ENCODE data around the gene A3GALT2. TPM values are rescaled to one million over a fixed set of nuclear protein-coding genes. Genes with fewer than 3 reads are reported as not detected.

Gene A3GALT2
- total and polyA plus RNA-seq, 2 donors (not counting 1 experiment from before 2014, with no cell fraction given), result not detected

DNA sequence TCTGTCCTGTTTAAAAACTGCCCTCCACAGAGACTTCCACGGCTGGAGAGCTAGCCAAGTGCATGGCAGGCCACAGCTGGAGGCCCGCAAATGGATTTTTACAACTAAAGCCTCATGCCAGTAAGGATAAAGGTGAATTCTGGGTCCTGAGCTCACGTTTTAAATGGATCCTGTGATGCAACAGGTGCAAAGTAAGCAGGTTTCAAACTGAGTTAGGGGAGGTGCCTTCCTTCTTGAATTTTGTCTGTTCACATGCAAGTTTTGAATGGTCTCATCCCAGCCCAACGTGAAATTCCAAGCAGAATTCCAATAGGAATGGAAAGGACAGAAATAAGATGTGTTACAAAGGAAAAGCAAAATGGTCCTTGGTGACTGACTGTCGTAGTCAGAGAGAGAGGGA lies 36.2 kb upstream of the A3GALT2 start:
- Histone ChIP-seq H2AFZ (ENCODE audit: insufficient read depth, low read depth, low read length, poor library complexity, severe bottlenecking) (no peak overlapping the region), H3K9ac (ENCODE audit: low read length) (no peak overlapping the region), H3K27me3 (replicated peaks in 1 of 4; ENCODE audit: control extremely low read depth in 1 of 4, control insufficient read depth in 3 of 4, insufficient read depth in 4 of 4, low read length in 3 of 4) (no peaks in the 10 kb centered on the region), H3K4me2 (replicated peaks; ENCODE audit: low read depth, low read length, poor library complexity, severe bottlenecking) (no peak overlapping the region), H3K4me1 (ENCODE audit: control insufficient read depth in 2 of 2, insufficient read depth in 2 of 2, low read length in 2 of 2) (no peaks in the 10 kb centered on the region), H4K20me1 (ENCODE audit: control insufficient read depth, insufficient read depth, low read length, poor library complexity, severe bottlenecking) (no peaks in the 10 kb centered on the region), H3K9me3 (ENCODE audit: control extremely low read depth in 1 of 3, control insufficient read depth in 2 of 3, insufficient read depth in 1 of 3, low read length in 2 of 3) (no peaks in the 10 kb centered on the region), H3K4me3 (ENCODE audit: control extremely low read depth in 1 of 5, extremely low read depth in 1 of 5, insufficient read depth in 1 of 5, low read depth in 2 of 5, low read length in 4 of 5) (no peak overlapping the region), H3K36me3 (replicated peaks in 1 of 2; ENCODE audit: control extremely low read depth in 1 of 2, control insufficient read depth in 1 of 2, extremely low read depth in 1 of 2, insufficient read depth in 2 of 2, low read length in 1 of 2) (no peaks in the 10 kb centered on the region), H3K27ac (ENCODE audit: low read length in 2 of 2) (no peak overlapping the region), H3K79me2 (ENCODE audit: control insufficient read depth, insufficient read depth, low read length) (no peaks in the 10 kb centered on the region)
- Mint-ChIP-seq H3K27me3 (no peaks in the 10 kb centered on the region), H3K4me1 (peaks cover 4% of the 10 kb centered on the region), H3K27ac (no peak overlapping the region), H3K4me3 (no peak overlapping the region), H3K9me3 (ENCODE audit: insufficient read depth) (no peaks in the 10 kb centered on the region)
- DNase-seq, result no peak
- ATAC-seq (ENCODE audit: low read depth), result no peak
- ChIA-PET CTCF (no interaction called here), POLR2A (no interaction called here)
- 88% methylated on average over 4 of the region's 5 CpGs for WGBS (ENCODE audit: insufficient coverage)
- TF ChIP-seq, protein P1, sequence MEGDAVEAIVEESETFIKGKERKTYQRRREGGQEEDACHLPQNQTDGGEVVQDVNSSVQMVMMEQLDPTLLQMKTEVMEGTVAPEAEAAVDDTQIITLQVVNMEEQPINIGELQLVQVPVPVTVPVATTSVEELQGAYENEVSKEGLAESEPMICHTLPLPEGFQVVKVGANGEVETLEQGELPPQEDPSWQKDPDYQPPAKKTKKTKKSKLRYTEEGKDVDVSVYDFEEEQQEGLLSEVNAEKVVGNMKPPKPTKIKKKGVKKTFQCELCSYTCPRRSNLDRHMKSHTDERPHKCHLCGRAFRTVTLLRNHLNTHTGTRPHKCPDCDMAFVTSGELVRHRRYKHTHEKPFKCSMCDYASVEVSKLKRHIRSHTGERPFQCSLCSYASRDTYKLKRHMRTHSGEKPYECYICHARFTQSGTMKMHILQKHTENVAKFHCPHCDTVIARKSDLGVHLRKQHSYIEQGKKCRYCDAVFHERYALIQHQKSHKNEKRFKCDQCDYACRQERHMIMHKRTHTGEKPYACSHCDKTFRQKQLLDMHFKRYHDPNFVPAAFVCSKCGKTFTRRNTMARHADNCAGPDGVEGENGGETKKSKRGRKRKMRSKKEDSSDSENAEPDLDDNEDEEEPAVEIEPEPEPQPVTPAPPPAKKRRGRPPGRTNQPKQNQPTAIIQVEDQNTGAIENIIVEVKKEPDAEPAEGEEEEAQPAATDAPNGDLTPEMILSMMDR (IDR thresholded peaks at IDR 0.05), result no peak
- no peak for TF ChIP-seq EZH2 (IDR thresholded peaks at IDR 0.05; ENCODE audit: borderline replicate concordance, insufficient read depth, low read depth, low read length, poor library complexity, severe bottlenecking)
- intact Hi-C loops (cut with micrococcal nuclease), result no loop called here

DNA sequence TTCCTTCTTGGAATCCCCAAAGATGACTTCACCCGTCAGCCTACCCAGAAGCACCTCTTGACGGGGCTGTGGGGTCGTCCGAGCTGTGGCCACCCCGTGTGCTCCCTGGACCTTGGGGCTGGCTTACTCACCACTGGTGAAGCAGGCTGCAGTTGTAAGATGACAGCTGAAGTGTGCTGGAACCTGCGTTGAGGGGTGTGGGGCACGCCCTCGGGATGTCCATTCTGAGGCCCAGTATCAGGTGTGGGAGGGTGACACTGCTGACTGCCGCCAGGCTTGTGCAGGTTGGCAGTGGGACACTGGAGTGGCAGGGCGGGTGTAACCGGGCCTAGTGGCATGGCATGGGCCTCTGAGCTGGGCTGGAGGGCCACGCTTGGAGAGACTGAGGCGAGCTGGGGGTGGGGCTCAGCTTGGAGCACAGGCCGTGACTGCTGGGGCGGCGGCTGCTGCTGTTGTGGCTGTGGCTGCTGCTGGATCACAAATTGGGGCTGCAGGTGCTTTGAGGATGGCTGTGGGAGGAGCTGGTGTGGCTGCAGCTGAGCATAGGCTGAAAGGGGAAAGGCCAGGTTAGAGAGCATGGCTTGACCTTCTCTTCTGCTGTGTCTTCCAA lies 33.9 kb upstream of the A3GALT2 start:
- no peak overlapping the region for H3K9ac ChIP-seq (ENCODE audit: low read length)
- no peaks in the 10 kb centered on the region for H3K9me3 ChIP-seq (ENCODE audit: control extremely low read depth in 1 of 3, control insufficient read depth in 2 of 3, insufficient read depth in 1 of 3, low read length in 2 of 3)
- no peaks in the 10 kb centered on the region for H3K79me2 ChIP-seq (ENCODE audit: control insufficient read depth, insufficient read depth, low read length)
- 90% methylated on average over 16 of the region's 16 CpGs for WGBS (ENCODE audit: insufficient coverage)
- ATAC-seq (ENCODE audit: low read depth), result no peak
- no peak overlapping the region for H3K4me3 ChIP-seq (ENCODE audit: control extremely low read depth in 1 of 5, extremely low read depth in 1 of 5, insufficient read depth in 1 of 5, low read depth in 2 of 5, low read length in 4 of 5)
- peaks cover 6% of the 10 kb centered on the region for H3K4me1 Mint-ChIP-seq
- no peaks in the 10 kb centered on the region for H3K36me3 ChIP-seq (replicated peaks in 1 of 2; ENCODE audit: control extremely low read depth in 1 of 2, control insufficient read depth in 1 of 2, extremely low read depth in 1 of 2, insufficient read depth in 2 of 2, low read length in 1 of 2)
- peaks cover 0 to 3% (median 0%) of the 10 kb centered on the region in 4 experiments for H3K27me3 ChIP-seq (replicated peaks in 1 of 4; ENCODE audit: control extremely low read depth in 1 of 4, control insufficient read depth in 3 of 4, insufficient read depth in 4 of 4, low read length in 3 of 4)
- no peaks in the 10 kb centered on the region for H3K27me3 Mint-ChIP-seq
- ChIA-PET CTCF (interaction anchor here (1.7 to 2.9 kb wide), 2 partner anchors 13 to 59 kb away, joined by 5 to 7 read pairs; no protein-coding TSS in a partner anchor), POLR2A (no interaction called here)
- no peak for DNase-seq
- peaks cover 7% of the 10 kb centered on the region in 2 donors for H3K4me1 ChIP-seq (ENCODE audit: control insufficient read depth in 2 of 2, insufficient read depth in 2 of 2, low read length in 2 of 2)
- H3K27ac Mint-ChIP-seq, result no peak overlapping the region
- no peaks in the 10 kb centered on the region for H3K9me3 Mint-ChIP-seq (ENCODE audit: insufficient read depth)
- no peak overlapping the region for H3K4me2 ChIP-seq (replicated peaks; ENCODE audit: low read depth, low read length, poor library complexity, severe bottlenecking)
- no peak overlapping the region for H3K4me3 Mint-ChIP-seq
- intact Hi-C loops (cut with micrococcal nuclease), result loop anchor here (5.0 kb wide), 2 partner anchors 58 to 538 kb away; partner anchors contain the start of genes S100PBP and YARS1
- TF ChIP-seq, protein P1 (IDR thresholded peaks at IDR 0.05), result no peak
- no peak for TF ChIP-seq EZH2 (IDR thresholded peaks at IDR 0.05; ENCODE audit: borderline replicate concordance, insufficient read depth, low read depth, low read length, poor library complexity, severe bottlenecking)
- H2AFZ ChIP-seq (ENCODE audit: insufficient read depth, low read depth, low read length, poor library complexity, severe bottlenecking), result no peak overlapping the region
- H4K20me1 ChIP-seq (ENCODE audit: control insufficient read depth, insufficient read depth, low read length, poor library complexity, severe bottlenecking), result no peaks in the 10 kb centered on the region
- H3K27ac ChIP-seq (ENCODE audit: low read length in 2 of 2), result no peak overlapping the region
